Measurements from ENCODE around the gene ZDHHC21.
"Not testable (repeated sequence)": the region's sequence is repeated elsewhere in the genome, so short reads cannot be mapped to it uniquely, and the experiment has no call there.

The ZDHHC21 gene

DNA sequence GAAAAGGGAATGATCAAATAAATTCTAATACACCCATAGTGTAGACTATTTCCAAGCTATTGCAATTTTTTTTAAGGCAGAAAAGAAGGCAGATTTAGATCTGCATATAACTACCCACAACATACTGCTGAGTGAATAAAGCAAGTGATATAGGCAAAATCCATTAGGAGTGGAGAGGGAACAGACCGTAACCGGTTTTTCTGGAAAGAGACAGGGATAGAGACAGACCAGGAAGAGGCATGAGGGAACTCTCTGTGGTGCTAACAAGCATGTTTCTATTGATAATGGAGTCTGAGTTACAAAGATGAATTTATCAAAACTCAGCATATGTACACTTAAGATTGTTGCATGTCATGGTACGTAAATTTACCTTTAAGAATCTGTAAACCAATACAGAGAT lies 14.5 kb downstream of the ZDHHC21 start:
- no peak for DNase-seq

DNA sequence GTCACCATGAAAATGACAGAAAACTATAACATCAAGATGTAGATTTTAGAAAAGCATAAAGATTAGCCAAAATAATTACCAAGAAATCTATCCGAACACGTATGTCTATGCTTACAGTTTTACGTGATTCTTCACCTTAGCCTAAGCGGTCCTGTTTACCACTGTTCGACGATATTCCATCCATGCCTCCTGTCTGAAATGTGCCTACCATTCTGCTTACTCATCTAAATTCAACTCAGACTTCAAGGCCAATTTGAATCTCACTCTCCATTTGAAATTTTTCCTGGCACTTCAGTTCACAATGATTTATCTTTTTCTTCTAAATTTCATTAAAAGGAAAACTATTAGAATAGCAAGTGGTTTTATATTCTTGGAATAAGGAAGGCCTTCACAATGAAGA lies 15.4 kb downstream of the ZDHHC21 start:
- no peak for DNase-seq

DNA sequence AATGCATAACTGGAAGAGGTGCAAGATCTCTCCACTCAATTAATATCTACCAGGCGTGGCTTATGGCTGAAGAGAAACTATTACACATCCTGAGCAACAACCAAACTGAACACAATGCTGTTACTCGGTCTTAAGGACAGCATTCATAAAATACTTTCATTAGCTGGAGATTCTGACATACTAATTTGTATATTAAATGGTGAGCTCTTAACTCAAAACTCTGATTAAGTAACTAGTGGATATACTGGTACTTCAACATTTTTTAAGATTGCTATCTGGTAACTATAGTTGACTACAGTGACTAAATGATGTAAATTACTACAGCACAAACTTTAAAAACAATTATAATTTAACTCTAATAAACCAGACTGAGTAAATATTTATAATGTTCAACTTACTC lies 15.8 kb downstream of the ZDHHC21 start:
- no peak for DNase-seq

DNA sequence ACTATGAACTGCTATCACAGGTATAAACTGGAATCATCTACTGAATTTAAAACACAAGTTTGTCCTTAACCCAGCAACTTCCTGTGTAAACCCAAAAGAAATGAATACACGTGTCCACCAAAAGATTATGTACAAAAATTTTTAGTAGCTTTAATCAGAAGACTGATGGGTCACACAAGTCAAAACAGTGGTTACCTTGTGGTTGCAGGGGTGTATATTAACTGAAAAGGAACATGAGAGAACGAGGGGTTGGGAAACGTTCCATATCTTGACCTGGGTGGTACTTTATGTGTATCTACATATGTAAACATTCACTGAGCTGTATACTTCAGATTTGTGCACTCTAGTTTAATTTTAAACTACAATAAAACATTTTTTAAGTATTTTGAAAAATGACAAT lies 18.6 kb downstream of the ZDHHC21 start:
- DNase-seq: no peak

GRCh38 chr9:14671377-14671776 lies 21.9 kb downstream of the ZDHHC21 start:
- no peak for DNase-seq

DNA sequence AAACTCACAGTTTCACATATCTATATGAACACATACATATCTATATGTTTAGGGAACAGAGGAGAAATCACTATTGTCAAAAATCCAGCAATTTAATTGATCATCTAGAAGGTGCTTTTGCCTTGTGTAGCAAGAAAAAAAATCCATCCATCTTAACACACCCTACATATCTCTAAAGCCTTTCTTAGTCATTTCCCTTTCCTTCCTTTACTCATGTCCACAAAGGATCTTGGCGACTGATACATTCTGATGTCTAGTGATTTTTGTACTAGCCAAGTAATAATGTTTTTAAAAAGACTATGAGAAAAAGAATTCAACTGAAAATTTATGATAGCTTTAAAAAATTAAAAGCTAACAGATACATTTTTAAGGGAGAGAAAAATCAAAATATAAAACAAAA lies 22.5 kb downstream of the ZDHHC21 start:
- DNase-seq: no peak

- not testable (repeated sequence) for DNase-seq
Observed at GRCh38 chr9:14664022-14664421, 29.2 kb downstream of the ZDHHC21 start.

DNA sequence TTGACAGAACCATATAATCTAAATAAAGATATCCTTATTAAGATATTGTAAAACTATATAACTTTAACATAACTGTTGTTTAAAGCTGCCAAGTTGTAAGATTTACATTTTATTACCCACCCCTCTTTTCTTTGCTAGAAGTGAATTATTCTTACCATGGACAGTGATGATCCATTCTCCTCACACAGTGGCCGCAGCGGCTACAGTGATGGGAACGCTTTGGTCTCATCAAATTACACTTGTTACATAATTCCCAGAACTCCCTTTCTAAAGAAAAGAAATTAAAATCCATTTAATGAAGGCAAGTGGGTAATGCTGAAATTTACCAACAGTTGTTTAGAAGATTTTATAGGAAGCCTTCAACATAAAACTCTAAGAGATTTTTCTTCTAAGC lies 31.2 kb downstream of the ZDHHC21 start:
- no peak for DNase-seq

DNA sequence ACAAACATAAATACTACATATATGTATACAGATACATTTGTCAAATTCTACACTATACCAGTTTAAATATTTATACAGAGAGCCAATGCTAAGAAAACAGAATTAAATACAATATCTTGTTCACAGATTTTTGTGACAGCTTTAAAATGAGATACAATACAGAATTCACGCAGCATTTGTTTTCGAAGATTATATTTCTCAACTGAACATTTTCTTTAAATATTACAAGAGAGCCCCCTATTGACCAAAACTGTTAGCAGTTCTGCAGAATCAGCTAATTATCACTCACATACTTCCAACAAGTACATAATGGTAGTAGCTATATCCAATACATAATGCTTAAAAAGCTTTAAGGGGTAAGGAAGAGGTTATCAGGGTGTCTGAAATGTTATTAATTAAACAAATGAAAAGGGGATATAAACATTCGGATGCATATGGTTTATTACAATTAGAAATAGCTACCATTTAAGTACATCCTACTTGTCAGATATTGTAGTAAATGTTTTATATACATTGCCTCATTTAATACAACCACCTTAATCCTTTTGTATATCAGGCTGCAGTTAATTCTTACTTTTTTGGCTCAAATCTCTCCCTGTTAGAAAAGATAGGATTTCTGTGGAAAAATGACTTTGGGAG lies 31.7 kb downstream of the ZDHHC21 start:
- no peak for DNase-seq

- DNase-seq: no peak
Observed at GRCh38 chr9:14660721-14661120, 32.5 kb downstream of the ZDHHC21 start.

GRCh38 chr9:14654932-14655331 lies 38.3 kb downstream of the ZDHHC21 start:
- DNase-seq: no peak

GRCh38 chr9:14653511-14653910 lies 39.7 kb downstream of the ZDHHC21 start:
- DNase-seq: no peak

DNA sequence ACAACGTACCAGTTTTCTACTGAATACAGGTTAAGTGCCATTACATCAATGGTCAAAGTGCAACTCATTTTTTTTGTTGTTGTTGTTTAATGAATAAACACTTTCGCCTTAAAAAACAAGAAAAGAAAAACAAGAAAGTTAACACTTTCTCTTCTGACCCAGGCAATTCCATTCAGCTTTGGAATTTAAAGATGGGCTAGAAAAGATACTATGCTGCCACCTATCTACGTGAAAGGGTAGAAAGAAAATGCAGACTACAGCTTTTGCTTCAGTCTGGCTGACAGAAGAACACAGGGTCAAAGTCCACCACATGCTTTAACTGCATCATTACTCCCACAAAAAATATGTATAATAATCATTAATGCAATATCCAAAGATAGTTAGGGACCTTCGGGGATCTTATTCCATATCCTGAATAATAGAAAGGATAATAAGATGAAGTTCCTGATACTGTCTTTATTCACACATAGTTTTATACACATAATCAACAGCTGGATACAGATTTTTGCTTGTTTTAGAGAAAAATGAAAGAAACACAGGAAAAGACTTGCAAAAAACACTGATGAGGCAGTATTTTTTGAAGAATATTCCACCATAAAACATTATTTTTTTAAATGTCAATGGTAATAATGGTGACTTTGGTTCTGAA lies 40.4 kb downstream of the ZDHHC21 start:
- DNase-seq: no peak

GRCh38 chr9:14650596-14650995 lies 42.6 kb downstream of the ZDHHC21 start:
- no peak for DNase-seq

- DNase-seq: no peak
Observed at GRCh38 chr9:14645648-14646047, 47.6 kb downstream of the ZDHHC21 start.

GRCh38 chr9:14640967-14641366 lies 52.3 kb downstream of the ZDHHC21 start:
- DNase-seq: no peak

DNA sequence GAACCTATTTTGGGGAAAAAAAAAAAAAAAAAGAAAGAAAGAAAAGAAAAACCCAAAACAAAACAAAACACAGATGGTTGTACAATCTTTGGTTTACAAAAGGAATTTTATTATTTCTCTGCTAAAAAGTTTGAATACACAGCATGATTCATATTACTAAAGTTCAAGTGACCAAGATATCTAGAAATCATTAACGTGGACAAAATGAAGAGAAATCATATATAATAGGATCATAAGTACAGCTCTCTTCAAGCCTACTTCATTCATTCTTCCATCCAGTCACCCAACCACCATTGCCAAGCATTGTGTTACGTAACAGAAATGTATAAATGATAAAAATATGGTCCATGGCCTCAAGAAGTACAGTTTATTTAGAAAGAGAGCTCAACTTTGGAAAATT lies 52.9 kb downstream of the ZDHHC21 start:
- DNase-seq: no peak

DNA sequence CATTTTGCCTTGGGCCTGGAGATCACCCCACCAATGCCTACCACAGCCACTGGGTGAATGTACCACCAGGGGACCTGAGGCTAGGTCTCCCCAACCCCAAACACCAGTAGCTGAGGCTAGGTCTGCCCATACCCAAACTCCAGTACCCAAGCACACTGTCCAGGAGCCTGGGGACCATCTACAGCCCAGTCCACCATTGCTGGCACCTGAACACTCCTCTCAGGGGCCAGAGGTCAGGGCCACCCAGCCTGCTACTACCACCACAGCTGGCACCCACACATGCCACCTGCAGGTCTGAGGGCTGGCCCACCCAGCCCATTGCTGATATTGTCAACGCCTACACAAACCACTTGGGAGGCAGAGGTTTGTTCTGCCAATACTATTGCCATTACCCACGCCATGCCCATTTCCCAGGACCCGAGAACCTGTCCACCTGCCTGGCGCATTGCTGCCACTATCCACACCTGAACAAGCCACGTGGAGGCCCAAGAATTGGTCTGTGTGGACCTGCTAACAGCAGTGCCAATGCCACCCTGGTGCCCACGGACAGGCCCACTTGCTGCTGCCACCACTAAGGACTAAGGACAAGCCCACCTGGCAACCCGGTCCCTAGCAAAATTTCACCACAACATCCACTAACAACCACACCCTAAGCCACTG lies 59.2 kb downstream of the ZDHHC21 start:
- DNase-seq: no peak

- DNase-seq: no peak
Observed at GRCh38 chr9:14633148-14633547, 60.1 kb downstream of the ZDHHC21 start.

DNA sequence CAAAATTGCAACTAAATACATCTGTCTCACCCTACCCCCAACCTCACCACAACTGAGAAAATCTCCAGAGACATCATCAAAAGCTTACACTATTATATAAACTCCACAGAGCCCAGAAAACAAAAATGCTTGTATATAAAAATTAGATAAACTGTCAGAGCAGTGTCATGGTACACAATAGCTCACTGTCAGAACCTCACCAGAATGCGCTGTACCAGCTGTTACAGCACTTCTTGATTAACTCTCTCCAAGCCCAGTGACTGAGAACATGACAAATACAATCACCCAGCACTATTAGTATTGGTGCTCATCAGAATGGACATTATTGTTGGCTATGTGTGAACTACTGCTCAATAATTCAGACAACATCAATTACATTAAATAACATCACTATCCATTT lies 65.7 kb downstream of the ZDHHC21 start:
- no peak for DNase-seq

DNA sequence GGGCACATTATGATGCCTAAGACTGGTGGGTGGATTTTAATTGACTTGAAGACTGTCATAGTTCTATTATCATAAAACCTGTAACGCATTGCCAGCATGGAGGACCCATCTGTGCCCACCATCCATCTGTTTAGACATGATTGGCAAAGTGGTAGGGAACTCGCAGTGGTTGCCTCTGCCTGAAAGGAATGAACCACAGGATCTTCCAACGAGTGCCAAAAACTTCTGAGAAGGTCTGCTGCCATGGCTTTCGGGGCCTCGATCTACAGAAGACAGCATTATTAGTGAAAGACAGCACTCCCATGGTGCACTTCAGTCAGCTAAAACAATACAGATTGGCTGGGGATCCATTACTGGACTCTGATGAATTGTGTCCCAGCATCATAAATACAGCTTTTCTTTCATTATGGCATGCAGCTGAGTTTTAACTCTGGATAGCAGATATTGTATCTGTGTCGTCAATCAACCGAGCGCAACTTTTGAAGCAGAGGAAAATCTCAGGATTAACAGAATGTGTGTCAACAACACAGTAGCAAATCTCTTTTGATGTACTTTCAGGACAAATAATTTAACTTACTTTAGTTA lies 74.3 kb downstream of the ZDHHC21 start:
- no peak for DNase-seq

DNA sequence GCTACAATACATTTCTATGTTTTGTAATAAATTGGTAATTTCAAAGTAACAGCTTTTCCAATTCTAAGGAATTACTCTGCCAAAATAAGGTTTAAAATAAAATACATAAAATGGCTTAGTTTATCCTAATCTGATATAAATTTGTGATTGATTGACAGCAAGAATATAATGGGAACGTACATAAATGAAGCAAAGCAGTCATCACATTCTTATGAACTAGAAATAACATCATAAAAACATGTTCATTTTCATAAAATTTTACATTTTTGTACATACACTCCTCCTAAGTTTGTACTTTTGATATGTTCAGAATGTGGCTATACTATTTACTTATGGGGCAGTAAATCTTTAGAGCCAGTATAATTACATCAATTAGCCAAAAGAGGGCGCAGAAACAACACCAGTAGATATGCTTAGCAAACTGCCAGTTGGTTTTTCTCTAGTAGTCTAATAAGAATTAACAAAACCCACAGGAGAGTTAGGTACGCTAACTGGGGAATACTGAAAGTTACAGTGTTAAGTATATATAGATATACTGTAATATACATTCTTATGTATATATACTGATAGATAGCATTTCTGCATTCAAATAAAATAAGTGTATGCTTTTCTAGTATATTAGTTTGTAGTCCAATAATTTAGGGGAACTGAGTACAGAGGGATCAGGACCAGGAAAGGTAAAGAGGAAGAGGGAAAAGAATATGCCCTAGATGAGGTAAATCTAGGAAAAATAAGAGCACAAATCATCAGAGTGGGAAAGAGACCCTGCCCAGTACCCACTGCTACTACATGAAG lies 76.8 kb downstream of the ZDHHC21 start:
- no peak for DNase-seq

DNA sequence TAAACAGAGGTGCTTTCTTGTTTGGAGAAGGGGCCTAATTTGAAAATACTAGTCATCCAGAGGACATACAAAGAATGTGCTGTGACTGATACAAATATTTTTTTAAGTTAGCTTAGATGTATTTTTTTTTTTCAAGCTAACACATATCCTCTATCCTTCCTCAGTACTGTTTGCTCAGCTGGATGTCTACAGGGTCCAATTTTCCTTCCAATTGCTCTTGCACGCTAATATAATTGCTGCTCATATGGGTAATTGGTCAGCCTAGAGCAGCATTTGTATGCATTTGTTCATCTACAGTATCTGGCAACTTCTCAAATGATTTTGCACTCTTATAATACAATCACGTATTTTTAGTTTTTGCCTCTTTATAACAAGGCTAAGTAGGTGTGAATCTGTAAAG lies 84.7 kb downstream of the ZDHHC21 start:
- no peak for DNase-seq

Data from T-helper 9 cell (primary cell).